ENCODE data around the gene MINDY4. TPM values are rescaled to one million over a fixed set of nuclear protein-coding genes. Genes with fewer than 3 reads are reported as not detected.

The MINDY4 gene
- total and polyA plus RNA-seq, 2 donors (not counting 1 experiment from before 2014, with no cell fraction given), result 6.1 to 6.3 TPM

Other genes with a start within 250 kb of the MINDY4 start
- gene GARS1, start 176.5 kb upstream of the MINDY4 start, total RNA-seq, result 226 and 322 TPM in 2 replicates
- gene GARS1, start 176.5 kb upstream of the MINDY4 start, polyA plus RNA-seq, result 669 and 712 TPM in 2 replicates
- not detected in 2 replicates for gene CRHR2, start 89.0 kb upstream of the MINDY4 start, total RNA-seq
- not detected in 2 replicates for gene CRHR2, start 89.0 kb upstream of the MINDY4 start, polyA plus RNA-seq
- 17.5 and 75.8 TPM in 2 replicates for gene INMT, start 19.3 kb upstream of the MINDY4 start, total RNA-seq
- 37.0 and 237 TPM in 2 replicates for gene INMT, start 19.3 kb upstream of the MINDY4 start, polyA plus RNA-seq
- gene AQP1, start 140.4 kb downstream of the MINDY4 start, total RNA-seq, result 10.8 and 44.6 TPM in 2 replicates
- gene AQP1, start 140.4 kb downstream of the MINDY4 start, polyA plus RNA-seq, result 13.0 and 43.2 TPM in 2 replicates
- gene GHRHR, start 192.5 kb downstream of the MINDY4 start, total RNA-seq, result not detected in 2 replicates
- gene GHRHR, start 192.5 kb downstream of the MINDY4 start, polyA plus RNA-seq, result not detected in 2 replicates